ENCODE results near the gene DPM1.

- TF ChIP-seq CTCF (IDR thresholded peaks at IDR 0.05) (no peak), ZBTB33 (IDR thresholded peaks at IDR 0.05; ENCODE audit: borderline replicate concordance, low read depth) (no peak), PBX3 (IDR thresholded peaks at IDR 0.05) (no peak), RCOR1 (IDR thresholded peaks at IDR 0.05; ENCODE audit: low read length) (no peak), USF2 (IDR thresholded peaks at IDR 0.05; ENCODE audit: borderline replicate concordance, low read depth, low read length) (no peak), POLR2AphosphoS5 (IDR thresholded peaks at IDR 0.05; ENCODE audit: low read depth, low read length) (no peak), RAD21 (IDR thresholded peaks at IDR 0.05; ENCODE audit: low read length) (no peak), JUND (IDR thresholded peaks at IDR 0.05) (no peak), TAF1 (IDR thresholded peaks at IDR 0.05; ENCODE audit: borderline replicate concordance, low read depth, low read length) (no peak), FOXJ3 (CRISPR knock-in tag; IDR thresholded peaks at IDR 0.05) (no peak)
These were observed 17.5 kb upstream of the DPM1 start for GRCh38 chr20:50975701-50976330.

Measured in SK-N-SH (cell line).